ENCODE data around the gene FAM170B. TPM values are rescaled to one million over a fixed set of nuclear protein-coding genes. Genes with fewer than 3 reads are reported as not detected.

The FAM170B gene
- polyA plus RNA-seq, 1 of the 3 experiments (the other 2 are of a cell fraction): not detected

GRCh38 chr10:49139846-49140195 lies 6.0 kb upstream of the FAM170B start:
- H3K9me2 ChIP-seq: no peaks in the 10 kb centered on the region
- POLR2A ChIA-PET: no interaction called here
- DNase-seq: no peak
- H3K9ac ChIP-seq: peak overlapping the region; percentile 21; the same call in 1 of the 2 replicates
- H3K4me2 ChIP-seq: no peak overlapping the region
- no peaks in the 10 kb centered on the region for H3K36me3 ChIP-seq (replicated peaks in 1 of 2; ENCODE audit: control insufficient read depth in 1 of 2, insufficient read depth in 2 of 2, low read length in 1 of 2)
- H2AFZ ChIP-seq (ENCODE audit: low read depth): no peak overlapping the region
- no peaks in the 10 kb centered on the region for H4K20me1 ChIP-seq (ENCODE audit: insufficient read depth)
- 27% methylated on average over 3 of the region's 4 CpGs for WGBS (ENCODE audit: low lambda C conversion rate)
- H3K79me2 ChIP-seq (ENCODE audit: insufficient read depth): no peaks in the 10 kb centered on the region
- H3K9me3 ChIP-seq: no peaks in the 10 kb centered on the region
- no peak for TF ChIP-seq MEF2A (IDR thresholded peaks at IDR 0.05; ENCODE audit: borderline replicate concordance, low read depth)
- no peak for TF ChIP-seq GABPA (IDR thresholded peaks at IDR 0.05; ENCODE audit: low read depth)
- TF ChIP-seq USF2 (IDR thresholded peaks at IDR 0.05; ENCODE audit: borderline replicate concordance, low read depth, low read length): no peak
- TF ChIP-seq MXI1 (IDR thresholded peaks at IDR 0.05; ENCODE audit: low read depth, low read length): no peak
- no peak for TF ChIP-seq FOSL2 (IDR thresholded peaks at IDR 0.05; ENCODE audit: borderline replicate concordance, low read depth)
- no peak for TF ChIP-seq FOXM1 (IDR thresholded peaks at IDR 0.05; ENCODE audit: low read depth)
- TF ChIP-seq RAD21 (IDR thresholded peaks at IDR 0.05; ENCODE audit: low read length): no peak
- no peak for TF ChIP-seq TEAD4 (IDR thresholded peaks at IDR 0.05; ENCODE audit: borderline replicate concordance, insufficient read depth)
- no peak for TF ChIP-seq ZBTB33 (IDR thresholded peaks at IDR 0.05; ENCODE audit: borderline replicate concordance, low read depth)
- TF ChIP-seq EP300 (IDR thresholded peaks at IDR 0.05; ENCODE audit: borderline replicate concordance in 1 of 2, low read depth in 1 of 2, low read length in 1 of 2): no peak
- peaks cover 0 to 26% of the 10 kb centered on the region in 2 experiments; a peak in 2 of 4 replicates for H3K4me1 ChIP-seq (ENCODE audit: control insufficient read depth in 1 of 2, insufficient read depth in 2 of 2, low read depth in 1 of 2, low read length in 1 of 2)
- H3K27me3 ChIP-seq (ENCODE audit: insufficient read depth): no peaks in the 10 kb centered on the region
- CTCF ChIA-PET: no interaction called here
- H3K4me3 ChIP-seq (ENCODE audit: low read depth in 2 of 2, low read length in 1 of 2): no peak overlapping the region
- peak overlapping the region in 1 of 2 experiments; percentile 62; a peak in 2 of 4 replicates for H3K27ac ChIP-seq (ENCODE audit: low read depth in 2 of 2, low read length in 1 of 2)
- peaks cover 3% of the 10 kb centered on the region for H3F3A ChIP-seq (replicated peaks; ENCODE audit: insufficient read depth)

GRCh38 chr10:49139028-49139845 lies 5.4 kb upstream of the FAM170B start:
- H3K27ac ChIP-seq (ENCODE audit: low read depth in 2 of 2, low read length in 1 of 2): peak overlapping the region in 1 of 2 experiments; percentile 62; a peak in 2 of 4 replicates
- TF ChIP-seq FOXJ3 (CRISPR knock-in tag; IDR thresholded peaks at IDR 0.05) (no peak), ELF1 (IDR thresholded peaks at IDR 0.05) (no peak), GATA2 (CRISPR knock-in tag; IDR thresholded peaks at IDR 0.05) (no peak), RAD21 (IDR thresholded peaks at IDR 0.05; ENCODE audit: low read length) (no peak), NRF1 (IDR thresholded peaks at IDR 0.05; ENCODE audit: low read depth, low read length) (no peak), USF2 (IDR thresholded peaks at IDR 0.05; ENCODE audit: borderline replicate concordance, low read depth, low read length) (no peak), SMC3 (IDR thresholded peaks at IDR 0.05; ENCODE audit: low read depth, low read length) (no peak), GABPA (IDR thresholded peaks at IDR 0.05; ENCODE audit: low read depth) (no peak), CHD2 (IDR thresholded peaks at IDR 0.05; ENCODE audit: low read length, partially characterized antibody) (no peak), TEAD4 (IDR thresholded peaks at IDR 0.05; ENCODE audit: borderline replicate concordance, insufficient read depth) (no peak), MAX (IDR thresholded peaks at IDR 0.05; ENCODE audit: low read depth) (no peak)
- no peak overlapping the region for H3K4me3 ChIP-seq (ENCODE audit: low read depth in 2 of 2, low read length in 1 of 2)
- no peaks in the 10 kb centered on the region for H3K79me2 ChIP-seq (ENCODE audit: insufficient read depth)
- no peaks in the 10 kb centered on the region for H3K9me3 ChIP-seq
- H3F3A ChIP-seq (replicated peaks; ENCODE audit: insufficient read depth): peaks cover 3% of the 10 kb centered on the region
- no peaks in the 10 kb centered on the region for H3K9me2 ChIP-seq
- no peaks in the 10 kb centered on the region for H3K27me3 ChIP-seq (ENCODE audit: insufficient read depth)
- ChIA-PET POLR2A (no interaction called here), CTCF (interaction anchor here (1.1 to 1.3 kb wide), 2 partner anchors 10 to 158 kb away, joined by 3 to 5 read pairs; no protein-coding TSS in a partner anchor)
- no peak overlapping the region for H2AFZ ChIP-seq (ENCODE audit: low read depth)
- no peaks in the 10 kb centered on the region for H4K20me1 ChIP-seq (ENCODE audit: insufficient read depth)
- WGBS (ENCODE audit: low lambda C conversion rate): 42% methylated on average over 6 of the region's 8 CpGs
- H3K9ac ChIP-seq: peak overlapping the region; percentile 21; the same call in 1 of the 2 replicates
- no peaks in the 10 kb centered on the region for H3K36me3 ChIP-seq (replicated peaks in 1 of 2; ENCODE audit: control insufficient read depth in 1 of 2, insufficient read depth in 2 of 2, low read length in 1 of 2)
- no peak overlapping the region for H3K4me2 ChIP-seq
- H3K4me1 ChIP-seq (ENCODE audit: control insufficient read depth in 1 of 2, insufficient read depth in 2 of 2, low read depth in 1 of 2, low read length in 1 of 2): peaks cover 0 to 21% of the 10 kb centered on the region in 2 experiments; a peak in 2 of 4 replicates
- DNase-seq: no peak

All from SK-N-SH (cell line).